ENCODE measurements around the gene ARSB. TPM values are rescaled to one million over a fixed set of nuclear protein-coding genes. Genes with fewer than 3 reads are reported as not detected.

Gene ARSB
- polyA plus RNA-seq, 2 of the 4 experiments (the other 2 are of a cell fraction): 8.4 to 13.4 TPM

DNA sequence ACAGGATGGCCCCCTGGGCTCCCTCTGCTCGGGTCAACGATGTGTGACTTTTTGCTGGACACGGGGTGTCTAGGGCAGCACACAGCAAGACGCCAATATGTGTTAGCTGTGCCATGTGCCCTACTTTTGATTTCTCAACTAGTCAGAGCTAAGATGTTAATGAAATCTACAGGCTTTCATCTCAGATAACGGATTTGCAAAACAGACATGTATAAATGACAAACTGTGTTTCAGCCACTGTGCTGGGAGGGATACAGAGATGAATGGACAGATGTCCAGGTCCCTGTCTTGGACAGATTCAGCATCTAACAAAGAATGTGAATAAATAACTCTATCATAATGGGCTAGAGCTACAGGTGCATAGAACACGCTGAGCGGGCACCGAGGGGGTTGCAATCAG, 176.3 kb downstream of the ARSB start (continued):
- TF ChIP-seq, protein P1, sequence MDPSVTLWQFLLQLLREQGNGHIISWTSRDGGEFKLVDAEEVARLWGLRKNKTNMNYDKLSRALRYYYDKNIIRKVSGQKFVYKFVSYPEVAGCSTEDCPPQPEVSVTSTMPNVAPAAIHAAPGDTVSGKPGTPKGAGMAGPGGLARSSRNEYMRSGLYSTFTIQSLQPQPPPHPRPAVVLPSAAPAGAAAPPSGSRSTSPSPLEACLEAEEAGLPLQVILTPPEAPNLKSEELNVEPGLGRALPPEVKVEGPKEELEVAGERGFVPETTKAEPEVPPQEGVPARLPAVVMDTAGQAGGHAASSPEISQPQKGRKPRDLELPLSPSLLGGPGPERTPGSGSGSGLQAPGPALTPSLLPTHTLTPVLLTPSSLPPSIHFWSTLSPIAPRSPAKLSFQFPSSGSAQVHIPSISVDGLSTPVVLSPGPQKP (IDR thresholded peaks at IDR 0.05; ENCODE audit: low read depth, low read length): no peak
- TF ChIP-seq ZNF302 (CRISPR knock-in tag; IDR thresholded peaks at IDR 0.05): no peak

DNA sequence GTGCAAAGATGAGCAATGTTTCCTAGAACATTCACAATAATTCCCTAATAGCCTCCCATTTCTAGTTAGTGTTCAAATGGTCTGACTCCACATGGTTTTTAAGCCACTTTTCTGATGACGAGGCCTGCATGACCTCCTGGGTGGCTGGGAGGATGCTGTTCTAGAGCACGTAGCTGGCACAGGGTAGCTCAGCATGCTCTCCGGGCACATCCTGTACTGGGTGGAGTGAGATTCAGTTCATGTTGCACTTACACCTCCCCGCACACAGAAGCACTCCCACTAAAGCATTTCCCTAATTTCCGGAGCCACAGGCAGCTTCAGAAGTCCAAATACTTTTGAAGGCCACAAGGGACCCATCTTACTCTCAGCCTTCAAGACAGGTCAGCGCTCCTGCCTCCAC, 176.7 kb downstream of the ARSB start:
- ATAC-seq (no peak), FAIRE-seq (no peak), DNase-seq (ENCODE audit: low read depth in 1 of 2, low spot score in 1 of 2) (no peak)
- H3K4me1 ChIP-seq: no peaks in the 10 kb centered on the region
- no peak overlapping the region for H3K27ac ChIP-seq
- POLR2A ChIA-PET: no interaction called here
- H3K9me3 ChIP-seq: no peaks in the 10 kb centered on the region
- no peak for TF ChIP-seq GATA3 (IDR thresholded peaks at IDR 0.05; ENCODE audit: borderline replicate concordance)
- TF ChIP-seq EHMT2 (IDR thresholded peaks at IDR 0.05; ENCODE audit: low read depth): no peak
- TF ChIP-seq, protein P2, sequence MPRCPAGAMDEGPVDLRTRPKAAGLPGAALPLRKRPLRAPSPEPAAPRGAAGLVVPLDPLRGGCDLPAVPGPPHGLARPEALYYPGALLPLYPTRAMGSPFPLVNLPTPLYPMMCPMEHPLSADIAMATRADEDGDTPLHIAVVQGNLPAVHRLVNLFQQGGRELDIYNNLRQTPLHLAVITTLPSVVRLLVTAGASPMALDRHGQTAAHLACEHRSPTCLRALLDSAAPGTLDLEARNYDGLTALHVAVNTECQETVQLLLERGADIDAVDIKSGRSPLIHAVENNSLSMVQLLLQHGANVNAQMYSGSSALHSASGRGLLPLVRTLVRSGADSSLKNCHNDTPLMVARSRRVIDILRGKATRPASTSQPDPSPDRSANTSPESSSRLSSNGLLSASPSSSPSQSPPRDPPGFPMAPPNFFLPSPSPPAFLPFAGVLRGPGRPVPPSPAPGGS (IDR thresholded peaks at IDR 0.05): no peak
- no peak for TF ChIP-seq RAD21 (conservative IDR thresholded peaks at IDR 0.05 in 1 of 2, IDR thresholded peaks at IDR 0.05 in 1 of 2)
- no peak for TF ChIP-seq CHD4 (IDR thresholded peaks at IDR 0.05; ENCODE audit: borderline replicate concordance)
- no peak for TF ChIP-seq KDM1A (IDR thresholded peaks at IDR 0.05; ENCODE audit: low read depth)
- no peak for TF ChIP-seq ESRRA (IDR thresholded peaks at IDR 0.05; ENCODE audit: borderline replicate concordance, low read length)
- TF ChIP-seq POLR2AphosphoS2 (conservative IDR thresholded peaks at IDR 0.05; ENCODE audit: low read length): no peak
- TF ChIP-seq, protein P3, sequence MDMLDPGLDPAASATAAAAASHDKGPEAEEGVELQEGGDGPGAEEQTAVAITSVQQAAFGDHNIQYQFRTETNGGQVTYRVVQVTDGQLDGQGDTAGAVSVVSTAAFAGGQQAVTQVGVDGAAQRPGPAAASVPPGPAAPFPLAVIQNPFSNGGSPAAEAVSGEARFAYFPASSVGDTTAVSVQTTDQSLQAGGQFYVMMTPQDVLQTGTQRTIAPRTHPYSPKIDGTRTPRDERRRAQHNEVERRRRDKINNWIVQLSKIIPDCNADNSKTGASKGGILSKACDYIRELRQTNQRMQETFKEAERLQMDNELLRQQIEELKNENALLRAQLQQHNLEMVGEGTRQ (IDR thresholded peaks at IDR 0.05): no peak
- TF ChIP-seq, protein P4, sequence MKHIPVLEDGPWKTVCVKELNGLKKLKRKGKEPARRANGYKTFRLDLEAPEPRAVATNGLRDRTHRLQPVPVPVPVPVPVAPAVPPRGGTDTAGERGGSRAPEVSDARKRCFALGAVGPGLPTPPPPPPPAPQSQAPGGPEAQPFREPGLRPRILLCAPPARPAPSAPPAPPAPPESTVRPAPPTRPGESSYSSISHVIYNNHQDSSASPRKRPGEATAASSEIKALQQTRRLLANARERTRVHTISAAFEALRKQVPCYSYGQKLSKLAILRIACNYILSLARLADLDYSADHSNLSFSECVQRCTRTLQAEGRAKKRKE (CRISPR knock-in tag; IDR thresholded peaks at IDR 0.05; ENCODE audit: low read depth): no peak
- TF ChIP-seq HOXB13 (CRISPR knock-in tag; IDR thresholded peaks at IDR 0.05; ENCODE audit: low read depth): no peak
- TF ChIP-seq, protein P5, sequence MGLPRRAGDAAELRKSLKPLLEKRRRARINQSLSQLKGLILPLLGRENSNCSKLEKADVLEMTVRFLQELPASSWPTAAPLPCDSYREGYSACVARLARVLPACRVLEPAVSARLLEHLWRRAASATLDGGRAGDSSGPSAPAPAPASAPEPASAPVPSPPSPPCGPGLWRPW (IDR thresholded peaks at IDR 0.05): no peak
- TF ChIP-seq, protein P6, sequence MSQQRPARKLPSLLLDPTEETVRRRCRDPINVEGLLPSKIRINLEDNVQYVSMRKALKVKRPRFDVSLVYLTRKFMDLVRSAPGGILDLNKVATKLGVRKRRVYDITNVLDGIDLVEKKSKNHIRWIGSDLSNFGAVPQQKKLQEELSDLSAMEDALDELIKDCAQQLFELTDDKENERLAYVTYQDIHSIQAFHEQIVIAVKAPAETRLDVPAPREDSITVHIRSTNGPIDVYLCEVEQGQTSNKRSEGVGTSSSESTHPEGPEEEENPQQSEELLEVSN (IDR thresholded peaks at IDR 0.05; ENCODE audit: borderline replicate concordance, low read depth): no peak
- no peak for TF ChIP-seq HOXB5 (CRISPR knock-in tag; IDR thresholded peaks at IDR 0.05)
- no peak for TF ChIP-seq NR3C1 (IDR thresholded peaks at IDR 0.05)
- no peak for TF ChIP-seq ZNF302 (CRISPR knock-in tag; IDR thresholded peaks at IDR 0.05)
- TF ChIP-seq TP53 (CRISPR knock-in tag; IDR thresholded peaks at IDR 0.05): no peak
- H3K4me2 ChIP-seq: no peak overlapping the region
- 94% methylated on average over 6 of the region's 6 CpGs for WGBS (ENCODE audit: missing lambda C conversion rate)
- H3K4me3 ChIP-seq: no peak overlapping the region
- CTCF ChIA-PET: interaction anchor here (0.6 to 1.5 kb wide), 4 partner anchors 30 to 186 kb away, joined by 3 to 4 read pairs (median 3); no protein-coding TSS in a partner anchor

DNA sequence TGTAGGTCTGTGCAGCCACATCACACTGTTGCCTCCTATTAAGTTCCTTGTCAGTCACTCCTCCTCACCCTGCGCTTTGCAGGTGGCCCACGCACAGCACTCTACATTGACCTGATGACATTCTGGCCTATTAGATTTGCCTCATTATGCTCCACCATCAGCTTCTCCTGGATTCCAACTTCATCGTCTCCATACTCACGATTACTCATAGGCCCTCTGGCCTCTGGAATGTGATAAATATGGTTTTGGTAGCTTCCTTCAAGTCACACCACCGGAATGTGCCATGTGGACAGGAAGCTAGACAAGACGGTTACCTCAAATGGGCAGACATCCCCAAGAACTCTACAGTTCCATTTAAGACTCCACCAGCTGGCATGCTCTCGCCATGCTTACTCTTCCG, 178.6 kb downstream of the ARSB start:
- no peak for DNase-seq (ENCODE audit: low read depth in 1 of 2, low spot score in 1 of 2)
- no peaks in the 10 kb centered on the region for H3K9me3 ChIP-seq
- H3K4me3 ChIP-seq: no peak overlapping the region
- TF ChIP-seq CEBPB (IDR thresholded peaks at IDR 0.05) (no peak), BHLHE40 (IDR thresholded peaks at IDR 0.05; ENCODE audit: low read depth, low read length) (no peak), ZSCAN20 (CRISPR knock-in tag; IDR thresholded peaks at IDR 0.05) (no peak), HOXB13 (CRISPR knock-in tag; IDR thresholded peaks at IDR 0.05; ENCODE audit: low read depth) (no peak), RCOR1 (IDR thresholded peaks at IDR 0.05; ENCODE audit: low read depth, low read length) (no peak)
- TF ChIP-seq, protein P7, sequence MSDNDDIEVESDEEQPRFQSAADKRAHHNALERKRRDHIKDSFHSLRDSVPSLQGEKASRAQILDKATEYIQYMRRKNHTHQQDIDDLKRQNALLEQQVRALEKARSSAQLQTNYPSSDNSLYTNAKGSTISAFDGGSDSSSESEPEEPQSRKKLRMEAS (IDR thresholded peaks at IDR 0.05): no peak
- TF ChIP-seq, protein P8, sequence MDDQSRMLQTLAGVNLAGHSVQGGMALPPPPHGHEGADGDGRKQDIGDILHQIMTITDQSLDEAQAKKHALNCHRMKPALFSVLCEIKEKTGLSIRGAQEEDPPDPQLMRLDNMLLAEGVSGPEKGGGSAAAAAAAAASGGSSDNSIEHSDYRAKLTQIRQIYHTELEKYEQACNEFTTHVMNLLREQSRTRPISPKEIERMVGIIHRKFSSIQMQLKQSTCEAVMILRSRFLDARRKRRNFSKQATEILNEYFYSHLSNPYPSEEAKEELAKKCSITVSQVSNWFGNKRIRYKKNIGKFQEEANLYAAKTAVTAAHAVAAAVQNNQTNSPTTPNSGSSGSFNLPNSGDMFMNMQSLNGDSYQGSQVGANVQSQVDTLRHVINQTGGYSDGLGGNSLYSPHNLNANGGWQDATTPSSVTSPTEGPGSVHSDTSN (IDR thresholded peaks at IDR 0.05): no peak
- no peak for ATAC-seq
- 80% methylated on average over 8 of the region's 8 CpGs for WGBS (ENCODE audit: missing lambda C conversion rate)
- CTCF ChIA-PET: no interaction called here
- POLR2A ChIA-PET: no interaction called here
- no peak overlapping the region for H3K4me2 ChIP-seq
- H3K27ac ChIP-seq: no peak overlapping the region
- H3K4me1 ChIP-seq: no peaks in the 10 kb centered on the region
- FAIRE-seq: no peak

Data from A549 (cell line).